Measurements from ENCODE around the gene AP5S1.

The AP5S1 gene

DNA sequence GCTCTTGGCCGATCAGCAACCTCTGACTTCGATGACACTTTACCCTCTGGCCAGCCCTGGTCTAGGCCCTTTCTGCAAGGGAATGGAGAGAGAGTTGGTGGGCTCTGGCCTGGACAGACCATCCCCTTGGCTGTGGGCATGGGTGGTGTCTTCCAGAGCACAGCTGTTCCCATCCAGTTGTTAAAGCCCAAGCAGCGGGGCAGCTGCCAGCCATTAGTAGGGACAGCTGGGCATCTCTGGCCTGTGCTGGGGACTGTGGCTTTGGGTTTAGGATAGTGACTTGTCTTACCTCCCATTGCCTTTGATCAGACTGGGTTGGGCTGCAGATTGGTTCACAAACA, 21.5 kb upstream of the AP5S1 start:
- no peak overlapping the region; the same call in 1 of the 2 replicates for H3K4me3 ChIP-seq (ENCODE audit: low read length)
- TF ChIP-seq CTCF (conservative IDR thresholded peaks at IDR 0.05; ENCODE audit: low read length) = no peak
- DNase-seq (ENCODE audit: low read depth) = no peak

DNA sequence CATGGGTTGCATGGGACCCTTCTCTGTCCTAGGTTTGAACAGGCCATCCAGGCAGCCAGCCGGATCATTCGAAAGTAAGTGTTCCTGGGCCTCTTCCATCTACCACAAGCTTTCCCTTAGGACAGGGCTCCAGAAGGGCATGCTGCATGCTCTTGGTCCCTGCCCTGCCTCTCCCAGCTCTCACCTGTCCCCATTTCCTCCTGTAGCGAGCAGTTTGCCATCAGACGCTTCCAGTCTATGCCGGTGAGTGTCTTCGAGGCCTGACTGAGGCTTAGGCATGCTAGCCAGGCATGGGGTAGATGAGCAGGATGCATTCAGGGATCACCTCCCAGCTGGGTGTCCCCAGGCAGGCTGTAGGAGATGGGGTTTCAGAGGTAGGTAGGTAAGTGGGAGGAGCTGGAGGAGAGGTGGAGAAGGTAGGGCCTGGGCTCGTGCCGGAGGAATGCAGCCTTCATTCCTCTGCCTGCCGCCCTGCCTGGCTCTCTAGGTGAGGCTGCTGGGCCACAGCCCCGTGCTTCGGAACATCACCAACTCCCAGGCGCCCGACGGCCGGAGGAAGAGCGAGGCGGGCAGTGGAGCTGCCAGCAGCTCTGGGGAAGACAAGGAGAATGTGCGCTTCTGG, 20.0 kb upstream of the AP5S1 start:
- no peak for TF ChIP-seq CTCF (conservative IDR thresholded peaks at IDR 0.05; ENCODE audit: low read length)
- H3K4me3 ChIP-seq (ENCODE audit: low read length) = no peak overlapping the region
- DNase-seq (ENCODE audit: low read depth) = no peak

- no peak for DNase-seq (ENCODE audit: low read depth)
- H3K4me3 ChIP-seq (ENCODE audit: low read length) = no peak overlapping the region
- TF ChIP-seq CTCF (conservative IDR thresholded peaks at IDR 0.05; ENCODE audit: low read length) = no peak
Observed at GRCh38 chr20:3800878-3801260, 19.5 kb upstream of the AP5S1 start.

DNA sequence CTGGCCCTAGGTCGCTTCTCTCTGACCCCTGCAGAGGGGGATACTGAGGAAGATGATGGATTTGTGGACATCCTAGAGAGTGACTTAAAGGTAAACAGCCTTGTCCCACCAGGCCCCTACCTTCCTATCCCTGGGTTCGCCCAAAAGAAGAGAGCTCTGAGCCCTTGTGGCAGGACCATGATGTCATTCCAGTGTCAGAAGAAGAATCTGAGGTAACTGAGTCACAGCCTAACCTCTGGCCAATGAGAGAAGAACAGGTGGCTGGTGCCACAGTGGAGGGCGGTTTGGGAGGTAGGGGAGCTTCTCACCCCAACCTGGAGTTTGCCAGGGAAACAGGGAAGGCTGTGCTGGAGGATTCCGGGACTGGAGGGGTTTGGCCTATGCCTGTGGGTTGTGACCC, 19.0 kb upstream of the AP5S1 start:
- H3K4me3 ChIP-seq (ENCODE audit: low read length) = no peak overlapping the region
- no peak for TF ChIP-seq CTCF (conservative IDR thresholded peaks at IDR 0.05; ENCODE audit: low read length)
- DNase-seq (ENCODE audit: low read depth) = no peak

DNA sequence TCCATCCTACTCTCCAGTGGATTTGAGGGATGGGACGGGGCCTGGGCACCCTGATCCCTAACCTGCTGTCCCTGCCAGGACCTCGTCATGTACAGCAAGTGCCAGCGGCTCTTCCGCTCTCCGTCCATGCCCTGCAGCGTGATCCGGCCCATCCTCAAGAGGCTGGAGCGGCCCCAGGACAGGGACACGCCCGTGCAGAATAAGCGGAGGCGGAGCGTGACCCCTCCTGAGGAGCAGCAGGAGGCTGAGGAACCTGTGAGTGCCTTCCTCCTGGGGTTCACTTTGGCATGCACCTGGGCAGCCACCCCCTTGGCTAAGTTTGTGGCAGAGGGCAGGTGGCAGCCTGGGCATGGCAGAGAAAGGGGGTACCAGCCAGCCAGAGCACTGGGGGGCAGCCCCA, 18.5 kb upstream of the AP5S1 start:
- no peak for DNase-seq (ENCODE audit: low read depth)
- TF ChIP-seq CTCF (conservative IDR thresholded peaks at IDR 0.05; ENCODE audit: low read length) = no peak
- no peak overlapping the region for H3K4me3 ChIP-seq (ENCODE audit: low read length)

DNA sequence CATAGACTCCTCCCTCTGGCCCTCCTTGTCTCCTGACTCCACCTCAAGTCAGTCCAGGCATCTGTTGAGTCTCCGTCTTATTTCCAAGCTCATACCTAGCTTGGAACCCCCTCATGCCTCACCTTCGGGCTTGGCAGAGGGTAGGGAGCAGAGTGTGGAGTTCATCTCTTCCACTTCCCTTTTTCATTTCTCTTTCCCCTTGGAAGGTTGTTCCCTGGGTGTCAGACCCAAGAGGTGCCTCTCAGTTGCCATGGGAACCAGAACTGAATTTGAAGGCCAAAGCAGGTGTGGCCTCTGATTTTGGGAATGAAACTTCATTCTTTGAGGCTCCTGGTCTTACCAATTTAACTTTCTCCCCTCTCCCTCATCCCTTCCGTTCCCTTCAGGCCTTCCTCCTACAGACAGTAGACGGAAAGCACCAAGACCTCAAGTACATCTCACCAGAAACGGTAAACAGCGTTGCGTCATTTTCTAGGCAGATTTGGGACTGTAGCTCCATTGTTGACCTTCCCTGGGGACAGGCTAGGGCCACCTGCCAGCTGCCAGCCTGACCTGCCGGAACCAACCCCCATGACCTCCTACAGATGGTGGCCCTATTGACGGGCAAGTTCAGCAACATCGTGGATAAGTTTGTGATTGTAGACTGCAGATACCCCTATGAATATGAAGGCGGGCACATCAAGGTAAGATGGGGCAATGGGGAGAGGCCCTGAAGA, 17.7 kb upstream of the AP5S1 start:
- no peak for TF ChIP-seq CTCF (conservative IDR thresholded peaks at IDR 0.05; ENCODE audit: low read length)
- no peak for DNase-seq (ENCODE audit: low read depth)
- H3K4me3 ChIP-seq (ENCODE audit: low read length) = no peak overlapping the region

GRCh38 chr20:3803289-3803688, 17.1 kb upstream of the AP5S1 start:
- H3K4me3 ChIP-seq (ENCODE audit: low read length) = no peak overlapping the region
- no peak for DNase-seq (ENCODE audit: low read depth)
- TF ChIP-seq CTCF (conservative IDR thresholded peaks at IDR 0.05; ENCODE audit: low read length) = no peak

All from AG10803 (cell line).